HFF-Myc (cell line): ENCODE measurements around the gene CALB2.
"Not testable (repeated sequence)": the region's sequence is repeated elsewhere in the genome, so short reads cannot be mapped to it uniquely, and the experiment has no call there.

Experiments
- DNase-seq: peaks from one replicate; pipeline ENCODE4 v3.0.0-alpha.2; 2011; ENCODE audit warnings: low read depth; ENCODE audit errors: extremely low read depth
- H3K4me3 ChIP-seq: replicated peaks from 2 replicates; pipeline ENCODE4 v1.5.1; 2011; ENCODE audit warnings: low read depth, mild to moderate bottlenecking, control low read depth, low read length
- TF ChIP-seq, protein P1 (sequence below): IDR thresholded peaks from 2 replicates; pipeline ENCODE4 v1.5.1; 2012; ENCODE audit warnings: mild to moderate bottlenecking, low read depth, low read length, control low read depth; ENCODE audit errors: missing control alignments

Gene CALB2

GRCh38 chr16:71351558-71351901 is 7.0 kb upstream of the CALB2 start:
- DNase-seq: no peak
- TF ChIP-seq, protein P1, sequence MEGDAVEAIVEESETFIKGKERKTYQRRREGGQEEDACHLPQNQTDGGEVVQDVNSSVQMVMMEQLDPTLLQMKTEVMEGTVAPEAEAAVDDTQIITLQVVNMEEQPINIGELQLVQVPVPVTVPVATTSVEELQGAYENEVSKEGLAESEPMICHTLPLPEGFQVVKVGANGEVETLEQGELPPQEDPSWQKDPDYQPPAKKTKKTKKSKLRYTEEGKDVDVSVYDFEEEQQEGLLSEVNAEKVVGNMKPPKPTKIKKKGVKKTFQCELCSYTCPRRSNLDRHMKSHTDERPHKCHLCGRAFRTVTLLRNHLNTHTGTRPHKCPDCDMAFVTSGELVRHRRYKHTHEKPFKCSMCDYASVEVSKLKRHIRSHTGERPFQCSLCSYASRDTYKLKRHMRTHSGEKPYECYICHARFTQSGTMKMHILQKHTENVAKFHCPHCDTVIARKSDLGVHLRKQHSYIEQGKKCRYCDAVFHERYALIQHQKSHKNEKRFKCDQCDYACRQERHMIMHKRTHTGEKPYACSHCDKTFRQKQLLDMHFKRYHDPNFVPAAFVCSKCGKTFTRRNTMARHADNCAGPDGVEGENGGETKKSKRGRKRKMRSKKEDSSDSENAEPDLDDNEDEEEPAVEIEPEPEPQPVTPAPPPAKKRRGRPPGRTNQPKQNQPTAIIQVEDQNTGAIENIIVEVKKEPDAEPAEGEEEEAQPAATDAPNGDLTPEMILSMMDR: no peak

DNA sequence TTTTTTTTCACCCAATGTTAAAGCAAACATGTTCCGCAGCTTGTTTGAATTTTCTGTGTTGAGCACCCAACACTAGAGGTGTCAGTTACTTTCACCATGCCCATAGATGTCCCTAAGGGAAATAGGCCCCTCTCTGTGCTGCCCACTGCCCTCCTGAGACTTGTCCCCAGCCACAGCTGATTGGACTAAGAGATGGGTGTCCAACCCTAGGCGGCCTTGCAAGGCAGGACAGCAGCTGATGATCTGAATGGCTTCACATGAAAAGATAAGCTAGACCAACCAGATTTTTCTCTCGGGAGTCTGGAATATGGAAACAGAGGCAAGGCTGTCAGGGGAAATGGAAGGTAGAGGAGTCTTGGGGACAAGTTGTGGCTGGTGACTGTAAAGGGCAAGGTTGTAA is 6.1 kb upstream of the CALB2 start:
- no peak overlapping the region for H3K4me3 ChIP-seq
- DNase-seq: no peak
- TF ChIP-seq, protein P1: no peak

More at GRCh38 chr16:71351558-71351901, 7.0 kb upstream of the CALB2 start:
- no peak overlapping the region for H3K4me3 ChIP-seq

GRCh38 chr16:71352963-71353460 is 5.5 kb upstream of the CALB2 start:
- H3K4me3 ChIP-seq: no peak overlapping the region
- no peak for DNase-seq
- TF ChIP-seq, protein P1: no peak

DNA sequence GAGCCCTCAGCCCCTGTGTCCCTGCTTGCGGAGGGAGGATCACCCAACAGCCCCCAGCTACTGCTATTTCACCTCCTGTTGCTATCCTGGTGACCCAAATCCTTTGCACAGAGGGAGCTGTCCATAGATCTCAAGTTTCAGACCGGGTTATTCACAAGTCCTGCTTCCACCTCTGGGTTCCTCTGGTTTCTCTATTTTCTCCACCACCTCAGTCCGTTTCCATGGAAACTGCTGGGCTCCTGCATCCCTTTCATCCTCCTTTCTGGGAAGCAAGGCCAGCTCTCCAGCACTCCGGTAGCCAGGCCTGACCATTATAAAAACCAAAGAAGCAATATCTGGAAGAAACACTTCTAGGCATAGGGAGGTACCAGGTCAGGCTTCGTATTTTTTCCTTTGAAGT is 4.8 kb upstream of the CALB2 start:
- no peak overlapping the region for H3K4me3 ChIP-seq
- DNase-seq: no peak
- TF ChIP-seq, protein P1: no peak

- DNase-seq: no peak
- TF ChIP-seq, protein P1: no peak
- H3K4me3 ChIP-seq: no peak overlapping the region
These were observed 4.4 kb upstream of the CALB2 start for GRCh38 chr16:71354156-71354555.

DNA sequence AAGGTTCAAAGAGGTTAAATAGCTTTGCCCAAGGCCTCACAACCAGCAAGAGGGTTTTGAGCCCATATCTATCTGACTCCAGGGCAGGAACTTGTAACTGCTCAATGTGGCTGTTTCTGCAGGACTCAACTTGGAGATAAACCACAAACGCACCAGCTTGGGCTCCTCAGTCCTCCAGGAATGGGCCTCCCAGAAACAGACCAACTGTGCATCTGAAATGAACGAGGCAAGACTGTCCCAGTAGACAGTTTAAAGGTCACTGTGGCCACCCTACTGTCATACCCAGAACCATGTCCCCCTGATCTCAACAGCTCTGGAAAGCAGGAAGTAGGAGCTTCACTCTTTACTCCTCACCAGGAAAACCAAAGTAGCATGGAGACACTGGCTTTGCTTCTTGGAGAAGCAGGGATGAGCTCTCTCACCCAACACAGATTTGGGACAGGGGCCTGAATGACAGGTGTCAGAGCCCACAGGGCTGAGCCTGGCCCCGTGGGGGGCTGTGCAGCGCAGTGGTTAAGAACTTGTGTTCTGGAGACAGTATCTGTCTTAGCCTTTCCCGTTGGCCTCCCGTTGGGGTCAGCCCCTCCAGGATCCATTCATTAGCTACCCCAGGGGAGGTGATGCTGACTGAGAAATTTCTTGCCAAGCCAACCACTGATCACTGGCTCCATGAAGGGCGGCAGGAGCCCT is 2.3 kb upstream of the CALB2 start:
- DNase-seq: no peak
- H3K4me3 ChIP-seq: no peak overlapping the region
- TF ChIP-seq, protein P1: no peak

- not testable (repeated sequence) for H3K4me3 ChIP-seq
These were observed 1.6 kb upstream of the CALB2 start for GRCh38 chr16:71356936-71357335.

More at GRCh38 chr16:71356936-71357335, 1.6 kb upstream of the CALB2 start:
- DNase-seq: not testable (repeated sequence)
